ENCODE data around the gene GPATCH1. TPM values are rescaled to one million over a fixed set of nuclear protein-coding genes. Genes with fewer than 3 reads are reported as not detected.
"Not testable (repeated sequence)": the region's sequence is repeated elsewhere in the genome, so short reads cannot be mapped to it uniquely, and the experiment has no call there.

Gene GPATCH1
- total RNA-seq, 3 donors from 2014 or later (not counting 1 experiment from before 2014, with no cell fraction given) = 9.1 to 15.0 (median 12.7) TPM

GRCh38 chr19:33150852-33151518 is 70.0 kb downstream of the GPATCH1 start:
- Mint-ChIP-seq H3K9me3 (no peaks in the 10 kb centered on the region), H3K27me3 (ENCODE audit: low read depth in 2 of 2) (no peaks in the 10 kb centered on the region), H3K4me1 (no peaks in the 10 kb centered on the region), H3K27ac (no peak overlapping the region), H3K36me3 (no peaks in the 10 kb centered on the region), H3K4me3 (no peak overlapping the region)
- H3K4me3 ChIP-seq (ENCODE audit: low read length) = no peak overlapping the region
- ATAC-seq (no peak), DNase-seq (no peak)
- TF ChIP-seq CTCF (IDR thresholded peaks at IDR 0.05) = no peak
- WGBS (ENCODE audit: insufficient coverage) = 88% methylated on average over 14 of the region's 14 CpGs
- H3K9me3 ChIP-seq (ENCODE audit: control insufficient read depth, insufficient read depth, low read length) = no peaks in the 10 kb centered on the region
- no peaks in the 10 kb centered on the region for H3K27me3 ChIP-seq (ENCODE audit: control insufficient read depth, insufficient read depth, low read length)
- no peaks in the 10 kb centered on the region for H3K4me1 ChIP-seq (ENCODE audit: control insufficient read depth, insufficient read depth, low read length)
- no peak overlapping the region for H3K27ac ChIP-seq (ENCODE audit: low read length)
- H3K36me3 ChIP-seq (ENCODE audit: control insufficient read depth, insufficient read depth, low read length) = no peaks in the 10 kb centered on the region
- intact Hi-C loops (cut with micrococcal nuclease) = no loop called here

- Histone ChIP-seq H3K4me3 (ENCODE audit: low read length) (no peak overlapping the region), H3K27me3 (ENCODE audit: control insufficient read depth, insufficient read depth, low read length) (no peaks in the 10 kb centered on the region), H3K27ac (ENCODE audit: low read length) (no peak overlapping the region), H3K4me1 (ENCODE audit: control insufficient read depth, insufficient read depth, low read length) (no peaks in the 10 kb centered on the region), H3K36me3 (ENCODE audit: control insufficient read depth, insufficient read depth, low read length) (no peaks in the 10 kb centered on the region), H3K9me3 (ENCODE audit: control insufficient read depth, insufficient read depth, low read length) (no peaks in the 10 kb centered on the region)
- intact Hi-C loops (cut with micrococcal nuclease) = no loop called here
- ATAC-seq = no peak
- H3K9me3 Mint-ChIP-seq = no peaks in the 10 kb centered on the region
- H3K27ac Mint-ChIP-seq = no peak overlapping the region
- H3K4me3 Mint-ChIP-seq = no peak overlapping the region
- DNase-seq = no peak
- no peaks in the 10 kb centered on the region for H3K4me1 Mint-ChIP-seq
- H3K36me3 Mint-ChIP-seq = no peaks in the 10 kb centered on the region
- 78% methylated on average over 1 of the region's 2 CpGs for WGBS (ENCODE audit: insufficient coverage)
- no peak for TF ChIP-seq CTCF (IDR thresholded peaks at IDR 0.05)
- H3K27me3 Mint-ChIP-seq (ENCODE audit: low read depth in 2 of 2) = no peaks in the 10 kb centered on the region
Observed at GRCh38 chr19:33152176-33152575, 71.2 kb downstream of the GPATCH1 start.

- H3K4me3 ChIP-seq (ENCODE audit: low read length); H3K36me3 ChIP-seq (ENCODE audit: control insufficient read depth, insufficient read depth, low read length); intact Hi-C loops (cut with micrococcal nuclease); H3K27ac ChIP-seq (ENCODE audit: low read length); ATAC-seq; H3K9me3 ChIP-seq (ENCODE audit: control insufficient read depth, insufficient read depth, low read length); H3K27ac Mint-ChIP-seq; H3K27me3 ChIP-seq (ENCODE audit: control insufficient read depth, insufficient read depth, low read length); H3K4me1 Mint-ChIP-seq; H3K4me3 Mint-ChIP-seq; H3K9me3 Mint-ChIP-seq; H3K36me3 Mint-ChIP-seq; DNase-seq; H3K27me3 Mint-ChIP-seq (ENCODE audit: low read depth in 2 of 2); H3K4me1 ChIP-seq (ENCODE audit: control insufficient read depth, insufficient read depth, low read length): not testable (repeated sequence)
- WGBS (ENCODE audit: insufficient coverage) = 87% methylated on average over 3 of the region's 4 CpGs
Observed at GRCh38 chr19:33152625-33153024, 71.6 kb downstream of the GPATCH1 start.

GRCh38 chr19:33154313-33154712 is 73.3 kb downstream of the GPATCH1 start:
- H3K9me3 Mint-ChIP-seq; H3K27me3 Mint-ChIP-seq (ENCODE audit: low read depth in 2 of 2): not testable (repeated sequence)

More at GRCh38 chr19:33154313-33154712, 73.3 kb downstream of the GPATCH1 start:
- H3K4me1 ChIP-seq (ENCODE audit: control insufficient read depth, insufficient read depth, low read length) = peaks cover 18% of the 10 kb centered on the region
- H3K4me3 Mint-ChIP-seq; H3K27ac Mint-ChIP-seq; H3K27ac ChIP-seq (ENCODE audit: low read length); H3K36me3 Mint-ChIP-seq; H3K4me3 ChIP-seq (ENCODE audit: low read length); H3K36me3 ChIP-seq (ENCODE audit: control insufficient read depth, insufficient read depth, low read length); H3K9me3 ChIP-seq (ENCODE audit: control insufficient read depth, insufficient read depth, low read length); DNase-seq; ATAC-seq; intact Hi-C loops (cut with micrococcal nuclease); H3K27me3 ChIP-seq (ENCODE audit: control insufficient read depth, insufficient read depth, low read length): not testable (repeated sequence)
- peaks cover 11 to 16% of the 10 kb centered on the region in 2 donors for H3K4me1 Mint-ChIP-seq
- WGBS (ENCODE audit: insufficient coverage) = 95% methylated on average over 5 of the region's 6 CpGs

All from natural killer cell (primary cell).